Middle frontal gyrus (tissue), 1 donor: ENCODE results near the gene GPR68.

Experiments
- DNase-seq: peaks from one replicate; pipeline ENCODE4 v3.0.0-alpha.2; 2015; ENCODE audit warnings: low spot score; ENCODE audit errors: extremely low spot score

Gene GPR68, protein sequence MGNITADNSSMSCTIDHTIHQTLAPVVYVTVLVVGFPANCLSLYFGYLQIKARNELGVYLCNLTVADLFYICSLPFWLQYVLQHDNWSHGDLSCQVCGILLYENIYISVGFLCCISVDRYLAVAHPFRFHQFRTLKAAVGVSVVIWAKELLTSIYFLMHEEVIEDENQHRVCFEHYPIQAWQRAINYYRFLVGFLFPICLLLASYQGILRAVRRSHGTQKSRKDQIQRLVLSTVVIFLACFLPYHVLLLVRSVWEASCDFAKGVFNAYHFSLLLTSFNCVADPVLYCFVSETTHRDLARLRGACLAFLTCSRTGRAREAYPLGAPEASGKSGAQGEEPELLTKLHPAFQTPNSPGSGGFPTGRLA

DNA sequence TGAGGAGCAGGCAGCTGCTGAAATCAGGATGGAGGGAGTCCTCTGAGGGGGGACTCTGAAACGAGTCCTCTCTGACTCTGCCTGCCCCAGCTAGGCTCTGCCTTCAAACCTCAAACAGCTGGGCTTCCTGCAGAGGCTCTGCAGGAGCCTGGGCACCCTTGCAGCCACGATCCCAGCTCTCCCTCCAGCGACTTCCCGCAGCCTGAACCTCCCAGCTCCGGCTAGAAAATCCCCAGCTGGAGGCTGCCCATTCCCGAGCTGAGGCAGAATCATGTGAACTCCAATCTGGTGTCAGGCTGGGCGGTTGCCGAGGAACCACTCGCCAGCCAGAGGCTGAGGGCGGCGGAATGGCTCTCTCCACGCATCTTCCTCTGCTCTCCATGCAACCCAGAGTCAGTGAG is at the start of gene GPR68:
Gene GPR68 (minus strand): TSS at position 204 of the 401 bp plus-strand sequence. CDS start 9,654 bp downstream, outside the sequence.
- peak; percentile 42 for DNase-seq

DNA sequence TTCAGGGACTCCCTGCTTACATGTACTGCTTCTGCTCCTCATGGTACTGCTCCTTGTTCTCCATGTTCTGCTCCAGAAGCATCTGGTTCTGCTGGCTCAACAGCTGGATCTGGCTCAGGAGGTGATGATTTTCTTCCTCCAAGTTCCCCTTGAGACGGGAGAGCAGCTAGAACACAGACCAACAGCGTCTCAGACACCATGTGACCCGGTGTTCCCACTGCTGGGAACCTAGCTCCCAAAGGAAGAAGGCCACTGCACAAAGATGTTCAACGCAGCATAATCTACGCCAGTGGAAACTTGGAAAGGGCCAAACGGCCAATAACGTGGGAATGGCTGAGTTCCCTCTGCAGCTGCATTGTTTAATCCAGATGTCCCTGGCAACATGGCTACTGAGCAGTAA is 49.6 kb upstream of the GPR68 start:
- DNase-seq: no peak

DNA sequence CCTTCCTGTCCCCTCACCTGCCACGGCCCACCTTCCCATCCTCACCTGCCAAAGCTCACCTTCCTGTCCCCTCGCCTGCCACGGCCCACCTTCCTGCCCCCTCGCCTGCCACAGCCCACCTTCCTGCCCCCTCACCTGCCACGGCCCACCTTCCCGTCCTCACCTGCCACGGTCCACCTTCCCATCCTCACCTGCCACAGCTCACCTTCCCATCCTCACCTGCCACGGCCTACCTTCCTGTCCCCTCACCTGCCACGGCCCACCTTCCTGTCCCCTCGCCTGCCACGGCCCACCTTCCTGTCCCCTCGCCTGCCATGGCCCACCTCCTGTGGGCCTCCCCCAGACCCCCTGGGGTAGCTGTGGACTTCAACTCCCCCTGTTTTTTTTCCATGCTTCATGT is 48.8 kb upstream of the GPR68 start:
- no peak for DNase-seq

DNA sequence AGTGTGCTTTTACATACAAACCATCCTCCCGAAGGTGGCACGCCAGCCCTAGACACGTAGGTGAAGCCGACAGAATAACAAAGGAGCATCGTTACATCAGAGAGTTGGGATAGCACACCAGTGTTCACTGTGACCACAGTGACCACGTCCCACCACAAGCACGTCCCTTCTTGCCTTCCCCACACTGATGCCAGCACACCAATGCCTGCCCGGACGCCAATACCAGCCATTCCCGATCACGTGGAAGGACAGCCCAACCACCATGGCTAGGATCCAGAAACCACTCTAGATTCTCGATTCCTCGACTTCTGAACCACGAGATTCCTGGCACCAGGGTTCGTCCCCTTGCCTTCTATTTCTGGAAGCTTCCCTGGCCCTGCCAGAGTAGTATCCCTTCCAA is 48.0 kb upstream of the GPR68 start:
- no peak for DNase-seq

DNA sequence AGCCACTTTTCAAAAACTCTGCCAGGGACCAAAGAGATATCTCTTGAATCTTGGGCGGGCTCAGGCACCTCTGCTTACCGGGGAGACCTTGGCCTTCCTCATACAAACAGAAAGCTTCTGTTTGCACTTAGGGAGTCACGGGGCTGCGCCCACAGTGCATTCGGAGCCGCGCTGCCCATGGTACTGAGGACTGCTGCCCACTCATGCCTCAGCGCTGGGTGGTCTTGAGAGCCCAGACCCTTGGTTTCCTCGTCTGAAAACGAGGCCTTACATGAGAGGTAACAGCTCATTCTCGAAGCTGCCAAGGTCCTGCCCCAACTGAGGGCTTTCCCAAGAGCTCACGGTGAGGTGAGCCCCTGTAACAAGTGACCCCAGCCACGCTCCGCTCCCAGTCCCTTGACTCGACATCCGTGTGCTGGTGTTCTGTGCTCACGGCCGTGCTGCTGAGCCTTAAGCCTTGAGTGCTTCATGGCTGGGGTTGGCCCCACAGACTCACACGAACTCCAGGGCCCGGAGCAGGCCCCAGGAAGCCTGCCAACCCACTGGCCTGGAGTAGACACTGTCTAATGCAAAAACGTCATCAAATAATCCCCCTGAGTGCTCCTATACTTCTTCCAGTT is 47.4 kb upstream of the GPR68 start:
- DNase-seq: no peak

DNA sequence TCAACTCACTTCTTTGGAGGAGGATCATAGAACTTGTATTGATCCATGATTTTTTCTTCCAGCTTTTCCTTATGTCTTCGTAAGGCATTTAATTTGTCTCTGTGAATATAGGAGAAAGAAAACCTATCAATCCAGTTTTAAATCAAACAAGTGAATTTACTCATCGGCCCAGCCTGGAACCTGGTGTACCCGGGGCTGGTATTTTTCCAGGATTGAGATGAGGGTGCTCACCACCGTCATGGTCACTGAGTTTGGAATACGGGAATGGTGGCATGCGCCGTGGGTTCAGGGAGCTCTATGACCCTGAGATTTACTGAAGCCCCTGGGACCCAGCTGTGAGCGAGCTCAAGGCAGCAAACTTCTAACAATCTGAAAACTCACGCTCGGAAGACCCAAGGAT is 46.5 kb upstream of the GPR68 start:
- DNase-seq: no peak

DNA sequence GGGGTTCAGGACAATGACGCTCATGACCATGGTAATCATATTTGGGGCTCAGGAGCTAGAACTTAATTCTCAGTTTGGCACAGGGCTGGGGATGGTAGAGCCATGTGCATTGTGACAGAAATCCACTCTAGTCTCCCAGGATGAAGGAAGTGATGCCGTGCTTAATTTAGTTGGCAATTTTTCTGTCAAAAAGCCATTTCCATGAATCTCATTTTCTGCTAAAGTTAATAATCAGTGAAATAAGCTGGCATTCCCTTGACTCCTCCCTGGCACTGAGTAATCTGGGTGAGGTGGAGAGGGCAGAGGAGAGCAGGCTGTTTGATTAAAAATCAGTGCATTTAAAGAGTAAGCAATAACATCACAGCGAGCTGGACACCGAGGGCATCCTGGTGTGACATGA is 45.0 kb upstream of the GPR68 start:
- no peak for DNase-seq

DNA sequence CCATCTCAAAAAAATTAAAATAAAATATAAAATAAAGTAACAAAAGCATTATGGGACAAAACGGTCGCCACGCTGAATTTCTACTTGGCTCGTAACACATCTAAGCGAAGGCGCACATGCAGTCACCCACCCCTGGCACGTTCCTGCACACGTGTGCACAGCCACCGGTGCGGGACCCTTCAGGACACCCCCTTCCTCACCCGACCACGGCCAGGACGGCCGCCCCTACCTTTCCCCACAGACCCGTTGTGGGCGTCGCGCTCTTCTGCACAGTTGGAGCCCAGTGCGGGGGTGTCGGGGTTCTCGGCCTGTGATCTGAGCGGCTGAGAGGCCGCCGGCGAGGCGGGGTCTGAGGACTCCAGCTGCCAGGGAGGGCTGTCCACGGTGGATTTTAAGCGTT is 44.4 kb upstream of the GPR68 start:
- no peak for DNase-seq

DNA sequence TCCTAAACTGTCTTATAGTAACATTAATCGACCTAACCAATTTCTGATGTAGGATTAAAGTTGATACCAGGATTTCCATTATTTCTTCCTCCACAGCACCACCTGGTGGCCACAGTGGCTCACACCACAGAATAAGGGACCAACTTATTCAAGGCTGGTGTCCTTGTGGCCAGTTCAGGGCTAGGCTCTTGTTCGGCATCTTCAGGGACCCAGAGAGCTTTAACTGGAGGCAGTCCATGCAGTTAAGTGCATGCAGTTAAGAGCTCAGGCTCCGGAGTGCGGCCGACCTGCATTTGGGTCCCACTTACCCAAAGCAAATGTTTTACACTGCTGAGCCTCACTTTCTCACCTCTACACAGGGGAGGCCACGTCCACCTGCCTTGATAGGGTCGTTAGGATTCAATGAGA is 42.0 kb upstream of the GPR68 start:
- DNase-seq: peak; percentile 74

DNA sequence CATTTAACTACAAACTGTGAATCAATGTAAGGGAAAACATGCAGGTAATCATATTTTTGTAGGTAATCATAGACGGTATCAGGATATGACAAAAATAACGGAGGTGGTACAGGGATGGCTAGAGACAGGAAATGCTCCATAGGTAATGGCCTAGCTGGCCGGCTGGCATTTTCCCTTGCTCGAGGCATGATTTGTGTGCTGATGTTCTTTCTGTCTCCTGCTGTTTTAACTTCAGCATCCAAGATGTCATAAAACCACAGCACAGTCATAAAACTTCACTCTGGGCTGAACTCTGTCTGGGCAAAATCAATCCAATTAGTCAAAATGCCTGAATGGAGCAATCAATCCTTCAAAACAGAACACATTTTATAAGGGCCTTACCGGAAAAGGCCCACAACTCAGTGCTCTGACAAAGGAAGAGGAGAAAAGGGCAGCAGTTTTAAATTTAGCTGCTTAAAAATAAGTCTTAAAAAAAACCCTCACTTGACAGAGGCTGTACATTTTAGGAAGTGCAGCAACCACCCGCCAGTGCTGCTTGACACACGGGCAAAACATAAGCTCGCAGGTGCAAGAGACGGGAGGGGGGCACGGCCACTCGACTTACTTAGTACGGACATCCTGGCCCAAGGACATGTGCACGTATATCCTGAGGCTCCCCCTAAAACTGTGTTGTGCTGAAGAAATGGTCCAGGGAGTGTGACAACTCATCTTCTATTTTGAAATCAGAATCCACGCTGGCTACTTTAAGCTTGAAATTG is 40.5 kb upstream of the GPR68 start:
- DNase-seq: no peak

DNA sequence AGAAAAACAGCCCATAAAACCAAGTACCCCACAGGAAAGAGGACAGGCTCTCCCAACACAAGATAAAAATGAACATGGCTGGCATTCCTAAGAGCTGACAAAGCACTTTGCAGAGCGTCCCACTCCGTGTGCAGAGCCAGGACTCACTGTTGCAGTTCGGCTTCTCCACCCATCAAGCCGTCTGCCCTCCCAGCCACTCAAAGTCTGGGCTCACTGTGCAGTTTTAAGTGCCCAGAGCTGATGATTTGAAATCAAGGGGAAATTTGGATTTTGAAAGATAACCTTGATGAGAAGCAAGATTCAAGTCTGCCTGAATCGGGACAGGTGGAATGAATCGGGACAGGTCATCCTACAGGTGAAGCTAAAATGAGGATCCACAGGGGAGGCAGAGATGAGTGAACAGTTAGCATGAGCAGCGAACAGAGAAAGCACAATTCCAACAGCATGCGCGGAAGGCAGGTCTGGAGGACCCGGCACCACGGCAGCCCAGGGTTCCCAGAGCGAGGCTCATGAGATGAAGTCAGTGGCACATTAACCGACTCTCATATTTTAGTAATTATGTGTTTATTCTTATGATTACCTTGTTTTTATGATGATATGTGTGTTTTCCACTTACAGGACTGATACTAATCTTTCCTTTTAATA is 39.8 kb upstream of the GPR68 start:
- no peak for DNase-seq

DNA sequence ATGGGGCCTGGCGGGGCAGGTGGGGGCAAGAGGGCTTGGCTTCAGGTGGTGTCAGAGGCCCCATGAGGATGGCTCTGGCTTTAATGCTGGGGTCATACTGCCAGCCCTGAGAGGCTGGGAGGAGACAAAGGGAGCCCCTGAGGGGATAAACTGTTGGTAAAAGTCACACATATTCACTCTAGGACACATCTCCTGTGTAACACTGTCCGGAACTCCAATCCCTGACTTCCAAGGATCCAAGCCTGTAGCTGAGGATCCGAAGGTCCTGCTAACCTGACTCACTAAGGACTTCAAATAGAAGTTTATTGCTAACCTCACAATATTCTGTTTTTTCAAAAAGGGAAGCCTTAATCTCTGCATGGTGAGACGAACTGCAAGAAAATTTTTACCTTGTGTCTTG is 39.2 kb upstream of the GPR68 start:
- DNase-seq: no peak

DNA sequence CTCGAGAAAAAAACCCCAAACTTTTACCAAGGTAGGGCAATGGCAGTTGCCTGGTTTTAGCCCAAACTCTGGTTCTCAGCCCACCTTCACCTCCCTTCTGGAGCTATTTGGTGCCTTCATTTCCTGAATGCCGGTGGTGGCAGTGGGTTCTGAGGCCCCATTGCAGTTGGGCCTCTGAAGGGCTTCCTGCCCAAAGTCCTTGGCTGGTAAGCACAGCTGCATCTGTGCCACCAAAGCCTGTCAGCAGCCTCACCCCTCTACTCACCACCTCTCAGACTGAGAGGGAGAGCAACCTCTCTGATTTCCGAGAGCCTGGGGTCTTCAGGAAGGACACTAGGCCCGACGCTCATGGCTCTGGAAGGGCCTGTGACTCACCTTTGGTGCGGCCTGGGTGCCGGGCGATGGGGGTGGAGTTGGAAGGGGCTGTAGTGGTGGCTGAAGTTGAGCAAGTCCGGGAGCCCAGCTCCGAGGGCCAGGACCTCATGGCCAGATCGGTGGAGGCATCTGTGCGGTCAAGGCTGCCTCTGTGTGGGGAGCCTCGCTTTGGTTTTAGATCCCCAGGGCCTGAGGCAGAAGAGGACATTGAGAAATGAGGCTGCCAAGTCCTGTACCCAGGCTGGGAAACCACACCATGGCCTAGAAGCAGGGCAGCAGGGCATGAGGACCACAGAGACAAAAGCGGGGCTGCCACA is 38.6 kb upstream of the GPR68 start:
- no peak for DNase-seq

DNA sequence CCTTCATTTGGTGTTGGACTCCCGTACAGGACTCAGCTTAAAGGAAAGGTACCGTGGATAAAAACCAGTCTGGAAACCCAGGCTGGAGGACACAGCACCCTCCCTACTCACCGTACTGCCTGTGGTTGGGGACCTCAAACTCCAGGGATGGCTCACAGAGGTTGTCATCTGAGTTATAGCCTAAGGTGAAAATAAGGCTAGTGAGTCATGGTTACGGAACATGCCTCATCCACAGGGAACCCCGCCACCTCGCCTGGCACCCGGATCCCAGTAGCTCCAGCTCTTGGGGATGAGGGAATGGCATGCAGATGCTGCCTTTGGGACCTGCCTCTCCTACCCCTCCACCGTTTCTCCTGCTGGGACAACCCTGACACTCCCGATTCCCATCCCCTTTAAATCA is 36.8 kb upstream of the GPR68 start:
- no peak for DNase-seq

DNA sequence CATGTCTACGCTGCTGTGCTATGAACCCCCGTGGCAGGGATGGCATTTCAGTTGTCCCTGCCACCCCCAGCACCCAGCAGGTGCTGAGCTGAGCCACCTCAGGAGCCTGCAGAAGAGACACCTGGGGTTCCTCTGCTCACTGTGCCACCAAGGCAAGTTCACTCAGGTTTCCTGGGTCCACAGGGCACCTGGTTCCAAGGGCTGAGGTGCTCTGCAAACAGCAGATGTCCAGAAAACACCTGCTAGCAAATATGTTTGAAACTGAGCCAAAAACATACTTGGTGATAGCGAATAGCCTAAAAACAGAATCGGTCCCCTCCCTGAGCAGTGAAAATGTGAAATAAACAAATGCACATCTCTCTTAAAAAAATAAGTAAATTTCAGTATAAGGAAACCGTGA is 35.6 kb upstream of the GPR68 start:
- DNase-seq: no peak

DNA sequence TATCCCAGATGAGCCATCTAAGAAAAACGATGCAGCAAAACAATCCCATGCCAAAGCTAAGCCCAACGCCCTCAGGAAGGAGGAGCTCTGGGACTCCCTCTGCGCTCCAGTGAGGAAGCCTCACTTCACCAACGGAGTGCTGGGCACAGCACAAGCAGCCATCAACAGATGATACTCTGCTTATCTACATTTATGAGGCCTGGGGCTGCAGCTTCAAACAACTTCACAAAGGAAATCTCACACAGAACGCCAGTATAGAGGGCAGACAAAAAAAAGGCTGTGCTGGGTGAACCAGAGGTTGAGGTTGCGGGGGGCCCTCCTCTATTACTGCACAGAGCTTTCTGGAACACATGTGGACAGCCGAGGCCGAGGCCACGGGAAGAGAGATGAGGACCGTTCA is 34.9 kb upstream of the GPR68 start:
- no peak for DNase-seq

DNA sequence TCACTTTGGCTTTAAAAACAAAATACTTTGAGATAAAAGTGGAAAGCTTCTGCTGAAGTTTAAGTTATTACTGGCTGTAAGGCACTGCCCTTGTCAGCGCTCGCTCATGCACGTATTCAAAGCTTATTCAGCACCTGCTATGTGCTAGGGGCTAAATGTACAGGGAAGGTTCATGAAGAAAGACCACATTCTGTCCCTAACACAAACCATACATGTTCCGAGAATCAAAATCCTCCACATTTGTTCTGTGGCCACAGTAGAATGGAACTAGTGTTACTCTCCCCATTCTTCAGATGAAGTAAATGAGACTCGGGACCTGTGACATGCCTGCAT is 33.8 kb upstream of the GPR68 start:
- no peak for DNase-seq

DNA sequence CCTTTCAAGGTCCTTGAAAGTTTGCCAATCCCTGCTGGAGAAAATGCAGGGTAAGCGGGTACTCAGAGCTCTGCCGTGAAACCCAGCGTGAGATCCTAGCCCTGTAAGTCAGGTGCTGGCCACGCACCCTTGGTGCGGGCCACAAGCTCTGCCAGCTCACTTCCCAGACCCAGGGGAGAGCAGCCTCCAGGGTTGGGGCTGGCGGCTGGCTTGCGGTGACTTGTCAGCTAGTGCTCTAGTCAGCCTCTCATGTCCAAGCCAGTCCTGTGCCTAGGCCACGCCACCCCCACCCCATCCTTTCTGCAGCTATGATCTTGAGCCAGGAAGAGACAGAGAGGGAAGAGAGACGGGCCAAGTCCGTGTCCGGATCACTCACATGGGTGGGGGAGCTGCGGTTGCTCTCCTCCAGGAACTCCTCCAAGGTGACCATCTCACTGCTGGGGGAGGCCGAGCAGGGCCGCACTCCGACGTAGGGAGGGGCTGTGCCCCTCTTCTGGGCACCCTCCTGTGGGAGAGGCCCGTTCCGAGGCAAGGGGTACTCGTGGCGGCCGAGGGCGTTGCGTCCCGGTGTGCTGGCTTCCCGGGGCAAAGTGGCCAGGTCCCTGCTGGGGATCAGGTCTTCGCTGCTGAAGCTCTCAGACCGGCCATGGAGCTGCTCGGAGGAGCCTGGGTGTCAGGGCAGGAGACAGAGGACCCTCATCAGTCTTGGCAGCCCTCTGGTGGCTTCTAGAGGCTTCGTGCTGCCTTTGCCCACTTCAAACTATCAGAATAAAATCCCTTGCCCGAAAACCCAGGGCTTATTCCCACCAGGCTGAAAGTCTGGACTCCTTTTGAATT is 33.3 kb upstream of the GPR68 start:
- no peak for DNase-seq

DNA sequence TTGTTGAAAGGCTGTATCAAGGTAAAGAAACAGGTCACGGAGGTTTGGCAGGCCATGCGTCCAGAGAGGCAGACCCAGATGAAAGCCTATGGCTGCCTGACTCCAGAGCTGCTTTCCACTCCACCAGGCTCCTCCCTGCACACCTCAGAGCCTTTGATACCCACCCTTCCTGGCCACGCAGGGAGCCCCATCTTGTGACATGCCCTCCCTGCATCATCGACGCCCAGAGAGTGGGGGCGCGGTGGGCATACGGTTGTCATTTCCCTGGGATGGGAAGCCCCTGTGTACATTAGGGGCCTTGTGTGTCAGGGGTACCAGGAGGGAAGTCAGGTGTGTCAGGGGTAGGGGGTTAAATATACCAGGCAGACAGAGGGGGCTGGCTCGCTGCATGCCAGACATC is 30.3 kb upstream of the GPR68 start:
- DNase-seq: no peak

DNA sequence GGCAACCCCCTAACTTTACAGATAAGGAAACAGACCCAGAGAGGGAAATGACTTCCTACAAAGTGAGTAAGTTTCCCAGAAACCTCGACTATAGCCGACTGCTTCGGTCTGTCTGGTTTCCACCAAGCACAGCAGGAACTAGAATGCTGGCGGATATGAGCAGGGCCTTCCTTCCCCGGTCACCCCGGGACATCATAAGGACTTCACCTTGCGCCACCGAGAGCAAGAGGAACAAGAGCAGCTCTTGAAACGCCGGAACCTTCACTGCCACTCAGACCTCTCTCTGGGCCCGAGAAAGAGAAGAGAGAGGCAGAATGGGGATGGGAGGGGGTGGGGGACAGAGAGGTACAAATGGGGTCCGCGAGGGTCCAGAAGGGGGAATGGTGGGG is 29.4 kb upstream of the GPR68 start:
- DNase-seq: no peak
